HepG2 (cell line): ENCODE measurements around the gene KCTD6. TPM values are rescaled to one million over a fixed set of nuclear protein-coding genes. Genes with fewer than 3 reads are reported as not detected.
A peak's percentile ranks its signal among the peaks of the same experiment; 100 is the strongest.

ENCODE experiments used
- ASH2L ChIP-seq: fragments of 300-600, 200-600 bp; sonication (generic); IDR thresholded peaks from 2 replicates; pipeline ENCODE4 v1.7.0; 2017; ENCODE audit warnings: low read depth, mild to moderate bottlenecking, moderate library complexity, mixed read lengths, low read length; ENCODE audit not compliant: insufficient read length
- GATAD2A ChIP-seq: IDR thresholded peaks from 2 replicates; pipeline ENCODE4 v1.6.1; 2016
- HNRNPK ChIP-seq: fragments of 200-400 bp; formaldehyde crosslinking; IDR thresholded peaks from 2 replicates; pipeline ENCODE4 v1.6.1; 2018; ENCODE audit warnings: low read length, low read depth, moderate library complexity, mild to moderate bottlenecking; ENCODE audit not compliant: poor library complexity, severe bottlenecking
- JDP2 ChIP-seq: sonication (generic); formaldehyde crosslinking; IDR thresholded peaks from 2 replicates; pipeline ENCODE4 v1.8.1; 2022; ENCODE audit warnings: missing genetic modification reagents, borderline replicate concordance
- JUNB ChIP-seq: sonication (generic); formaldehyde crosslinking; IDR thresholded peaks from 2 replicates; pipeline ENCODE4 v1.8.0; 2022; ENCODE audit warnings: missing genetic modification reagents, mild to moderate bottlenecking, borderline replicate concordance
- JUND ChIP-seq: sonication (generic); formaldehyde crosslinking; IDR thresholded peaks from 2 replicates; pipeline ENCODE4 v1.8.0; 2022; ENCODE audit warnings: mild to moderate bottlenecking, missing genetic modification reagents
- MTA1 ChIP-seq: sonication (generic); formaldehyde crosslinking; IDR thresholded peaks from 2 replicates; pipeline ENCODE4 v1.4.0; 2020; ENCODE audit warnings: missing genetic modification reagents, mild to moderate bottlenecking, borderline replicate concordance
- NFKBIZ ChIP-seq: IDR thresholded peaks from 2 replicates; pipeline ENCODE4 v1.6.1; 2018; ENCODE audit warnings: missing genetic modification reagents, missing compliant biosample characterization
- PCBP2 ChIP-seq: fragments of 200-400 bp; formaldehyde crosslinking; optimal IDR thresholded peaks from 2 replicates; pipeline ENCODE3; 2018; ENCODE audit warnings: low read length, low read depth; ENCODE audit not compliant: poor library complexity, severe bottlenecking
- RCOR2 ChIP-seq: IDR thresholded peaks from 2 replicates; pipeline ENCODE4 v1.6.1; 2016; ENCODE audit warnings: missing biosample characterization, missing genetic modification reagents
- RFX3 ChIP-seq: IDR thresholded peaks from 2 replicates; pipeline ENCODE4 v1.6.1; 2016; ENCODE audit warnings: missing biosample characterization, missing genetic modification reagents
- RNF219 ChIP-seq: sonication (generic); formaldehyde crosslinking; IDR thresholded peaks from 2 replicates; pipeline ENCODE4 v1.5.0; 2020; ENCODE audit warnings: mild to moderate bottlenecking, missing genetic modification reagents
- THAP11 ChIP-seq: IDR thresholded peaks from 2 replicates; pipeline ENCODE4 v1.6.1; 2016; ENCODE audit warnings: missing biosample characterization, missing genetic modification reagents
- ZNF543 ChIP-seq: sonication (generic); formaldehyde crosslinking; IDR thresholded peaks from 2 replicates; pipeline ENCODE4 v1.4.0; 2020; ENCODE audit warnings: mild to moderate bottlenecking, missing genetic modification reagents
- ZNF761 ChIP-seq: sonication (generic); formaldehyde crosslinking; conservative IDR thresholded peaks from 2 replicates; pipeline ENCODE4 v1.4.0; 2020; ENCODE audit warnings: mild to moderate bottlenecking, missing genetic modification reagents
- ZNF772 ChIP-seq: sonication (generic); formaldehyde crosslinking; IDR thresholded peaks from 2 replicates; pipeline ENCODE4 v1.5.0; 2020; ENCODE audit warnings: mild to moderate bottlenecking, missing genetic modification reagents
- ZSCAN29 ChIP-seq: sonication (generic); formaldehyde crosslinking; conservative IDR thresholded peaks from 2 replicates; pipeline ENCODE4 v1.4.0; 2020; ENCODE audit warnings: mild to moderate bottlenecking, missing genetic modification reagents
- ZZZ3 ChIP-seq: sonication (generic); formaldehyde crosslinking; IDR thresholded peaks from 2 replicates; pipeline ENCODE4 v1.4.0; 2020; ENCODE audit warnings: missing genetic modification reagents, mild to moderate bottlenecking, borderline replicate concordance
- polyA plus RNA-seq, 8 experiments: library from polyadenylated mRNA; depleted of rRNA in 3 of 8; stranded (reverse) in 7 of 8; unstranded in 1 of 8; fragments of >200 nt; fragmentation: Illumina TruSeq in 4 of 8; extraction: Trizol in 4 of 8; gene quantifications; 2 replicates each; pipeline versions ENCODE4 v1.2.1 to v1.2.3, GENCODE V29; 2011 to 2016; ENCODE audit warnings: low read depth in 4 of 8, missing spikeins in 1 of 8, mixed read lengths in 1 of 8; ENCODE audit not compliant: insufficient read depth in 1 of 8
- total RNA-seq, 5 experiments: library from RNA; depleted of rRNA; stranded (reverse); fragments of >200 nt; fragmentation: Illumina TruSeq; extraction: Trizol; gene quantifications; 2 replicates each; pipeline ENCODE4 v1.2.3, GENCODE V29; 2016; ENCODE audit warnings: low read depth in 1 of 5
- TF ChIP-seq, protein P1 (sequence below): sonication (generic); formaldehyde crosslinking; IDR thresholded peaks from 2 replicates; pipeline ENCODE4 v1.4.0; 2020; ENCODE audit warnings: missing genetic modification reagents

KCTD6 gene
- total and polyA plus RNA-seq, 2 of the 13 experiments (the other 11 are each of a cell fraction or from before 2014, with no cell fraction given) = 13.4 to 14.2 TPM

- TF ChIP-seq ZNF761 (0 out of 2 replicates have a peak, but pooled peaks have one; percentile 42), JUND (CRISPR knock-in tag) (peak; percentile 77; the same call in 1 of the 2 replicates), RFX3 (CRISPR knock-in tag) (no peak), NFKBIZ (CRISPR knock-in tag) (0 out of 2 replicates have a peak, but pooled peaks have one; percentile 61), RNF219 (CRISPR knock-in tag) (no peak), RCOR2 (peak; percentile 23; the same call in 1 of the 2 replicates), PCBP2 (no peak), ZNF543 (0 out of 2 replicates have a peak, but pooled peaks have one; percentile 24), ZSCAN29 (CRISPR knock-in tag) (no peak), MTA1 (CRISPR knock-in tag) (no peak), ZNF772 (CRISPR knock-in tag) (0 out of 2 replicates have a peak, but pooled peaks have one; percentile 30), HNRNPK (no peak), ZZZ3 (CRISPR knock-in tag) (0 out of 2 replicates have a peak, but pooled peaks have one; percentile 25), JUNB (CRISPR knock-in tag) (peak; percentile 75; the same call in 1 of the 2 replicates), JDP2 (no peak), THAP11 (CRISPR knock-in tag) (peak; percentile 59; the same call in 1 of the 2 replicates), ASH2L (peak; percentile 32), GATAD2A (CRISPR knock-in tag) (peak; percentile 84)
- TF ChIP-seq, protein P1, sequence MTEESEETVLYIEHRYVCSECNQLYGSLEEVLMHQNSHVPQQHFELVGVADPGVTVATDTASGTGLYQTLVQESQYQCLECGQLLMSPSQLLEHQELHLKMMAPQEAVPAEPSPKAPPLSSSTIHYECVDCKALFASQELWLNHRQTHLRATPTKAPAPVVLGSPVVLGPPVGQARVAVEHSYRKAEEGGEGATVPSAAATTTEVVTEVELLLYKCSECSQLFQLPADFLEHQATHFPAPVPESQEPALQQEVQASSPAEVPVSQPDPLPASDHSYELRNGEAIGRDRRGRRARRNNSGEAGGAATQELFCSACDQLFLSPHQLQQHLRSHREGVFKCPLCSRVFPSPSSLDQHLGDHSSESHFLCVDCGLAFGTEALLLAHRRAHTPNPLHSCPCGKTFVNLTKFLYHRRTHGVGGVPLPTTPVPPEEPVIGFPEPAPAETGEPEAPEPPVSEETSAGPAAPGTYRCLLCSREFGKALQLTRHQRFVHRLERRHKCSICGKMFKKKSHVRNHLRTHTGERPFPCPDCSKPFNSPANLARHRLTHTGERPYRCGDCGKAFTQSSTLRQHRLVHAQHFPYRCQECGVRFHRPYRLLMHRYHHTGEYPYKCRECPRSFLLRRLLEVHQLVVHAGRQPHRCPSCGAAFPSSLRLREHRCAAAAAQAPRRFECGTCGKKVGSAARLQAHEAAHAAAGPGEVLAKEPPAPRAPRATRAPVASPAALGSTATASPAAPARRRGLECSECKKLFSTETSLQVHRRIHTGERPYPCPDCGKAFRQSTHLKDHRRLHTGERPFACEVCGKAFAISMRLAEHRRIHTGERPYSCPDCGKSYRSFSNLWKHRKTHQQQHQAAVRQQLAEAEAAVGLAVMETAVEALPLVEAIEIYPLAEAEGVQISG (CRISPR knock-in tag) = no peak
Observed at GRCh38 chr3:58526515-58526957, 34.6 kb downstream of the KCTD6 start (continued).
